Mesothelial cell of epicardium (in vitro differentiated cells): ENCODE measurements around the gene PCSK5. TPM values are rescaled to one million over a fixed set of nuclear protein-coding genes. Genes with fewer than 3 reads are reported as not detected.

Source experiments
- DNase-seq, 2 experiments: peaks; one replicate each; pipeline ENCODE4 v3.0.0; 2021; ENCODE audit warnings: low spot score in 2 of 2; ENCODE audit not compliant: unreplicated experiment in 2 of 2
- H3K27ac Mint-ChIP-seq: 2 replicates; pipeline ENCODE4 v1.8.0; 2021; ENCODE audit warnings: mixed read lengths
- H3K27me3 Mint-ChIP-seq: 2 replicates; pipeline ENCODE4 v1.8.0; 2021; ENCODE audit warnings: low read depth, mixed read lengths
- H3K36me3 Mint-ChIP-seq: 2 replicates; pipeline ENCODE4 v1.8.0; 2021; ENCODE audit warnings: mixed read lengths
- H3K4me1 Mint-ChIP-seq: 2 replicates; pipeline ENCODE4 v1.8.0; 2021; ENCODE audit warnings: mixed read lengths
- H3K4me3 Mint-ChIP-seq: 2 replicates; pipeline ENCODE4 v1.8.0; 2021; ENCODE audit warnings: mild to moderate bottlenecking, moderate library complexity, mixed read lengths
- H3K9me3 Mint-ChIP-seq: 2 replicates; pipeline ENCODE4 v1.8.0; 2021; ENCODE audit warnings: mixed read lengths
- CTCF ChIP-seq: fragments of 200-600 bp; sonication (generic); IDR thresholded peaks from one replicate; pipeline ENCODE4 v1.5.0; 2021; ENCODE audit warnings: antibody characterized with exemption; ENCODE audit not compliant: unreplicated experiment
- total RNA-seq: library from RNA; stranded (reverse); gene quantifications from 3 replicates; pipeline ENCODE4 v1.2.1, GENCODE V29; 2021

PCSK5 gene
- total RNA-seq, 1 donor from 2014 or later = 15.7 TPM

- no peak for TF ChIP-seq CTCF
- Mint-ChIP-seq H3K4me3 (peak overlapping the region; percentile 86), H3K9me3 (no peaks in the 10 kb centered on the region), H3K4me1 (peaks cover 48% of the 10 kb centered on the region), H3K27me3 (peaks cover 33% of the 10 kb centered on the region), H3K36me3 (no peaks in the 10 kb centered on the region), H3K27ac (peak overlapping the region; percentile 87)
- peak; percentile 21 to 44 for DNase-seq
These were observed 449 bp upstream of the PCSK5 start for GRCh38 chr9:75889977-75890471.

GRCh38 chr9:75891277-75891741, 836 bp downstream of the PCSK5 start:
- peak in 1 of 2 experiments; percentile 24 for DNase-seq
- peaks cover 55% of the 10 kb centered on the region for H3K4me1 Mint-ChIP-seq
- no peak for TF ChIP-seq CTCF
- H3K4me3 Mint-ChIP-seq = peak overlapping the region; percentile 87
- peak overlapping the region; percentile 70 for H3K27ac Mint-ChIP-seq
- H3K9me3 Mint-ChIP-seq = no peaks in the 10 kb centered on the region
- peaks cover 33% of the 10 kb centered on the region for H3K27me3 Mint-ChIP-seq
- no peaks in the 10 kb centered on the region for H3K36me3 Mint-ChIP-seq

GRCh38 chr9:75891771-75892215, 1.3 kb downstream of the PCSK5 start:
- no peaks in the 10 kb centered on the region for H3K9me3 Mint-ChIP-seq
- peaks cover 57% of the 10 kb centered on the region for H3K4me1 Mint-ChIP-seq
- TF ChIP-seq CTCF = no peak
- H3K27ac Mint-ChIP-seq = peak overlapping the region; percentile 70
- peak; percentile 20 to 51 for DNase-seq
- peaks cover 31% of the 10 kb centered on the region for H3K27me3 Mint-ChIP-seq
- H3K4me3 Mint-ChIP-seq = peak overlapping the region; percentile 87
- no peaks in the 10 kb centered on the region for H3K36me3 Mint-ChIP-seq

- Mint-ChIP-seq H3K4me1 (peaks cover 59% of the 10 kb centered on the region), H3K36me3 (no peaks in the 10 kb centered on the region), H3K4me3 (peak overlapping the region; percentile 87), H3K27me3 (peaks cover 26% of the 10 kb centered on the region), H3K27ac (peak overlapping the region; percentile 54), H3K9me3 (no peaks in the 10 kb centered on the region)
- peak; percentile 23 to 60 for DNase-seq
- no peak for TF ChIP-seq CTCF
These were observed 1.9 kb downstream of the PCSK5 start for GRCh38 chr9:75892216-75892911.

GRCh38 chr9:75893106-75893505, 2.6 kb downstream of the PCSK5 start:
- H3K36me3 Mint-ChIP-seq = no peaks in the 10 kb centered on the region
- no peak overlapping the region for H3K27ac Mint-ChIP-seq
- H3K4me3 Mint-ChIP-seq = peak overlapping the region; percentile 87
- peaks cover 59% of the 10 kb centered on the region for H3K4me1 Mint-ChIP-seq
- no peak for TF ChIP-seq CTCF
- no peak for DNase-seq
- peaks cover 22% of the 10 kb centered on the region for H3K27me3 Mint-ChIP-seq
- no peaks in the 10 kb centered on the region for H3K9me3 Mint-ChIP-seq
